Chondrocyte (in vitro differentiated cells): ENCODE measurements around the gene AQP12B. TPM values are rescaled to one million over a fixed set of nuclear protein-coding genes. Genes with fewer than 3 reads are reported as not detected.

Experiments used
- DNase-seq: peaks from one replicate; pipeline ENCODE4 v3.0.0; 2021; ENCODE audit warnings: mixed read lengths, low spot score
- H3K27ac Mint-ChIP-seq: one replicate; pipeline ENCODE4 v1.8.0; 2021; ENCODE audit warnings: mild to moderate bottlenecking, moderate library complexity, mixed read lengths; ENCODE audit not compliant: unreplicated experiment
- H3K27me3 Mint-ChIP-seq: 2 replicates; pipeline ENCODE4 v1.8.0; 2021; ENCODE audit warnings: low read depth, mixed read lengths
- H3K36me3 Mint-ChIP-seq: 2 replicates; pipeline ENCODE4 v1.8.0; 2021; ENCODE audit warnings: low read depth, mixed read lengths
- H3K4me1 Mint-ChIP-seq: 2 replicates; pipeline ENCODE4 v1.8.0; 2021; ENCODE audit warnings: low read depth, mild to moderate bottlenecking, mixed read lengths
- H3K4me3 Mint-ChIP-seq: one replicate; pipeline ENCODE4 v1.8.0; 2021; ENCODE audit warnings: mild to moderate bottlenecking, moderate library complexity, mixed read lengths; ENCODE audit not compliant: unreplicated experiment
- H3K9me3 Mint-ChIP-seq: 2 replicates; pipeline ENCODE4 v1.8.0; 2021; ENCODE audit warnings: low read depth, mixed read lengths
- total RNA-seq: library from RNA; stranded (reverse); gene quantifications from 3 replicates; pipeline ENCODE4 v1.2.1, GENCODE V29; 2021
- TF ChIP-seq, protein P1 (sequence below): fragments of 200-600 bp; sonication (generic); IDR thresholded peaks from 2 replicates; pipeline ENCODE4 v1.5.0; 2021; ENCODE audit warnings: antibody characterized with exemption, mild to moderate bottlenecking, moderate library complexity

The AQP12B gene
- total RNA-seq, 1 donor from 2014 or later, result not detected

DNA sequence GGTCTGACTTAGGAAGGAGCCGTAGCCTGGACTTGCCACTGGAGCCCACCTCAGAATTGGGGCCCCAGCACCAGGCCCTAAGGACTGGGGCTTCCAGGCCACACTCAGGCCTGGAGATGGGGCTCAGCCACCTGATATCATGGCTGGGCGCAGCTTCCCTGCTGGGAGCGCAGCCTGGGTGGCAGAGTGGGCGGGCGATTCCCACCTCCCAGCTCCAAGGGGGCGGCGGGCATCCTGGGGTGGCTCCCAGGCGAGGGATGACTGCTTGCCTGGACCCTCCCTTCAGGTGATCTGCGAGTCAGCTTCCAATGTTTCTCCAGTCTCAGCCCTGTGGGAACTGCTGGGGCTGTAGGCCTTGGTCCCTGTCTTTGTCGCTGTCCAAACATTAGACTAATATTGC, 37.3 kb downstream of the AQP12B start:
- Mint-ChIP-seq H3K27ac (no peak overlapping the region), H3K27me3 (peaks cover 50% of the 10 kb centered on the region), H3K4me3 (no peak overlapping the region), H3K36me3 (no peaks in the 10 kb centered on the region), H3K4me1 (no peaks in the 10 kb centered on the region), H3K9me3 (no peaks in the 10 kb centered on the region)
- TF ChIP-seq, protein P1, sequence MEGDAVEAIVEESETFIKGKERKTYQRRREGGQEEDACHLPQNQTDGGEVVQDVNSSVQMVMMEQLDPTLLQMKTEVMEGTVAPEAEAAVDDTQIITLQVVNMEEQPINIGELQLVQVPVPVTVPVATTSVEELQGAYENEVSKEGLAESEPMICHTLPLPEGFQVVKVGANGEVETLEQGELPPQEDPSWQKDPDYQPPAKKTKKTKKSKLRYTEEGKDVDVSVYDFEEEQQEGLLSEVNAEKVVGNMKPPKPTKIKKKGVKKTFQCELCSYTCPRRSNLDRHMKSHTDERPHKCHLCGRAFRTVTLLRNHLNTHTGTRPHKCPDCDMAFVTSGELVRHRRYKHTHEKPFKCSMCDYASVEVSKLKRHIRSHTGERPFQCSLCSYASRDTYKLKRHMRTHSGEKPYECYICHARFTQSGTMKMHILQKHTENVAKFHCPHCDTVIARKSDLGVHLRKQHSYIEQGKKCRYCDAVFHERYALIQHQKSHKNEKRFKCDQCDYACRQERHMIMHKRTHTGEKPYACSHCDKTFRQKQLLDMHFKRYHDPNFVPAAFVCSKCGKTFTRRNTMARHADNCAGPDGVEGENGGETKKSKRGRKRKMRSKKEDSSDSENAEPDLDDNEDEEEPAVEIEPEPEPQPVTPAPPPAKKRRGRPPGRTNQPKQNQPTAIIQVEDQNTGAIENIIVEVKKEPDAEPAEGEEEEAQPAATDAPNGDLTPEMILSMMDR, result no peak
- DNase-seq, result no peak

DNA sequence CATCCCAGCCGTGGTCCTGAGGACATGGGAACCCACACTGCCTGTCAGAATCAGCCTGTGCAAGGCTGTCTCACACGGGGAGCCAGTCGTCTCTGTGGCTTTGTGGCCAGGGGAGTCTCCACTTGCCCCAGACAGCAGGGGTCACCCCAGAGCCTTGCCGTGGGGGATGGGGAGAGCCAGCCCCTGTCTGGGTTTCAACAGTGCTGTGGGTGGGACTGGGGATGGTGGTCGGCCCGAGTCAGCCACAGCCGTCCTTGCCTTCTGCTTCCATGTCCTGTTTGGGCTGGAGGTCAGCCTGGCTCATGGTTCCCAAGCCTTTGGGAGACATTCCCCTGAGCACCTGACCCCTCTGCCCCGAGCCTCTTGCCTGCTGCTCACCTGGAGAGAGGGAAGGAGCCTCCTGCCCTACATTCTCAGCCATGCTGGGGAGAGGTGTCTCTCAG, 37.8 kb downstream of the AQP12B start:
- Mint-ChIP-seq H3K4me3 (no peak overlapping the region), H3K36me3 (no peaks in the 10 kb centered on the region), H3K27me3 (peaks cover 50% of the 10 kb centered on the region), H3K4me1 (no peaks in the 10 kb centered on the region), H3K27ac (no peak overlapping the region), H3K9me3 (no peaks in the 10 kb centered on the region)
- TF ChIP-seq, protein P1, result no peak
- DNase-seq, result peak; percentile 87

DNA sequence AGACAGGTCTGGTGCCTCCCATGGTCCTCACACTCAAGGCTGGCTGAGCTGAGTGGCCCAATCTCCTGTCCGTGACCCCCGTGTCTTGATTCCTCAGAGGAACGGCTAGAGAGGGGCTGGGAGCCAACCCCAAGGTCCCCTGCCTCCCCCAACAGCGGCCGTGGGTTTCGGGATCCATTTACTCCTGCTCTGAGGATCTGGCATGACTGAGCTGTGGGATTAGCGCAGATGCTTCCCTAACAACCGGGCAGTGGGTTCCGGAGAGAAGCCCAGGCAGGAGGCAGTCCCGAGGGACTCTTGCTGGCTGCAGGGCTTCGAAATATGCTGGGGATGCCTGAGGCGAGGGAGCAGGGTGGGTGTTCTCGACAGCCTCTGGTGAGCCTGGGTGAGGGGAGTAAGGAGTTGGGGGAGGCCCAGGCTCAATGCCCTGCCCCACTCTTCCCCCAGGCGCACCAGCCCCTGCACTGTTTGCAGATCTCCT, 38.5 kb downstream of the AQP12B start:
- H3K9me3 Mint-ChIP-seq, result no peaks in the 10 kb centered on the region
- H3K27ac Mint-ChIP-seq, result no peak overlapping the region
- peak; percentile 75 for DNase-seq

DNA sequence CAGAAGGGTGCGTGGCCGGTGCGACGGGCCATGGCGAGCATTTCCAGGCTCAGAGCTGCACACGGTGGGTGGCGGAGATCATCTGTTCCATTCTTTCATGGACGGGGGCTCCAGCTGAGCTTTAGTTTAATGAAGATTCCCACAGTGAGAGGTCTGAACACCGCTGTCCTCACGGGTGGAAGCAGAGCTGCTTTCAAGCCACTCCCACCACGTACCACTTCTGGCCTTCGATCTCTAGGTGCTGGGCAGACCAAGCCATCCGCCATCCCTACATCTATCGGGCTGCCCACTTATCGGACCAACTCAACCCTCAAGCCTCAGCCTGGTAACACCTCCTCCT, 38.9 kb downstream of the AQP12B start:
- no peak overlapping the region for H3K4me3 Mint-ChIP-seq
- no peaks in the 10 kb centered on the region for H3K9me3 Mint-ChIP-seq
- H3K27me3 Mint-ChIP-seq, result peaks cover 41% of the 10 kb centered on the region
- no peak for DNase-seq
- H3K27ac Mint-ChIP-seq, result no peak overlapping the region
- H3K4me1 Mint-ChIP-seq, result no peaks in the 10 kb centered on the region
- TF ChIP-seq, protein P1, result no peak
- no peaks in the 10 kb centered on the region for H3K36me3 Mint-ChIP-seq

More for the DNA sequence above, 38.5 kb downstream of the AQP12B start:
- H3K27me3 Mint-ChIP-seq, result peaks cover 43% of the 10 kb centered on the region
- H3K4me1 Mint-ChIP-seq, result no peaks in the 10 kb centered on the region
- no peaks in the 10 kb centered on the region for H3K36me3 Mint-ChIP-seq
- no peak overlapping the region for H3K4me3 Mint-ChIP-seq
- TF ChIP-seq, protein P1, result no peak

DNA sequence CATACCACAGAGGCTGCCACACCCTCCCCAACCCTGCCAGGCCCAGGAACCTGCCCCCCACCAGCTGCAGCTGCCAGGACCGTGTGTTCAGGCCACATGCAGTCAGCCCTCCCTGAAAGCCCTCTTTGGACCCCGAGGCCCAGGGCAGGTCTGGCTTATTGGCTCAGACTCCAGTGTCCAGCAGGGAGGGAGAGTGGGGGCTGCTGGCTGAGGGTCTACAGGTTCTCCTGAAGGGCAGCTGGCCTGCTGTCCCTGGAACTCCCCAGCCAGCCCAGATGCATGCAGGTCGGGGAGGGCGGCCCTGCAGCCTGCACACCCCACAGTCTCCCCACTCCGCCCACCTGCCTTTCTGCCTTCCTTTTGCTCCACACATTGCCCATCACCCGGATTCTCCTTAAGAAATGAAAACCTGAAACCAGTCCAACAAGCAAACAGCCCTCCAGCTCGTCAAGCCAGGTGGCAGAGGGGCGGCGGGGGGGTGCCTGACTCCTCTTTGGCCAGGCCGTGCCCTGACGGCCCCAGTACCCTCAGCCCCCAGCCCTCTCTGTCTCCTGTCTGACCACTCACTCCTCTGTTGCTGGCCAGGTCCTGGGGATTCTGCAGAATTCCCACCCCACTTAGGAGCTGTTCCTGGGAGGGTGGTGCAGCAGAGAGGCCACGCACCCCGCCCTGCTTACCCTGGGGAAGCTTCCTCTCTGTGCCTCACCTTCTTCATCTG, 39.4 kb downstream of the AQP12B start:
- TF ChIP-seq, protein P1, result no peak
- Mint-ChIP-seq H3K27me3 (peaks cover 40% of the 10 kb centered on the region), H3K4me3 (no peak overlapping the region), H3K27ac (no peak overlapping the region), H3K9me3 (no peaks in the 10 kb centered on the region), H3K4me1 (no peaks in the 10 kb centered on the region), H3K36me3 (no peaks in the 10 kb centered on the region)
- peak; percentile 82 for DNase-seq
